ENCODE data around the gene SPINT1.
"Not testable (repeated sequence)": the region's sequence is repeated elsewhere in the genome, so short reads cannot be mapped to it uniquely, and the experiment has no call there.

Gene SPINT1

DNA sequence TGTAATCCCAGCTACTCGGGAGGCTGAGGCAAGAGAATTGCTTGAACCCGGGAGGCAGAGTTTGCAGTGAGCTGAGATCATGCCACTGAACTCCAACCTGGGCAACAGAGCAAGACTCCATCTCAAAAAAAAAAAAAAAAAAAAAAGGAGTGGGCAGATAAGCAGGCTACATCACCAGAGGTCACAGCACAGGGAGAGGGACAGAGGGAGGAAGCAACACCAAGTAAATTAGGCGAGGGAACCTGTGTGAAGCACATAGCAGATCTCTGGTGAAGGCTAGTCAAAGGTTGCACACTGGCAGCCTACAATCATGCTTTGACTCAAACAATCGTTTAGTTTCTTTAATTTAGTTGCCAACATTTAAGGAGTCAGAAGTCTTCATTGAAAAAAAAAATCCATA lies 17.3 kb downstream of the SPINT1 start:
- DNase-seq = not testable (repeated sequence)

DNA sequence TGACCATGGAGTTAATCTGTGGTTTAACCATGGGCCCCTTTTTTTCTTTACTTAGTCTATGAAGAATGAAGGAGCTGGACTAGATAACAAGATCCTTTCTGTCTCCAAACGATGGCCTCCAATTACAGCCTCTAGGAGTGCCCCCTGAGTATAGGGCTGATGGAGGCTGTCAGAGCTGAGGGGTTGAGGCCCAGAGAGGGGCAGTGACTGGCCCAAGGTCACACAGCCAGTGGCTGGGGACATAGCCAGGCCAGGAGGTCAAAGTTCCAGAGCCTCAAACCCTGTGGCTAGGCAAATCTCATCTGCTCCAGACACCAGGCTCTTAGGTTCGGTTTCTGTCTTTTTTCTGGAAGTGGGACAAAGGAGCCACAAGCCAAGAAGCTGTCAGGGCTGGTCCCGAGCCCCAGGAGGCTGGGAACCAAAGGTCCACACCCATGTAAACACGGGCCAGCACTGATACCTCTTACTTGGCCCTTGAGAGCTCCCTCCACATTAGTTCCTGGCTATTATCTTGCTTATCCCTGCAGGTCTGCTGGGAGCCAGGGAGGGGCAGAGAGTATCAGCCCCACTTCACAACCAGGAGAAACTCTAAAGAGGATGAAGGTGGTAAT lies 19.9 kb downstream of the SPINT1 start:
- no peak for DNase-seq

DNA sequence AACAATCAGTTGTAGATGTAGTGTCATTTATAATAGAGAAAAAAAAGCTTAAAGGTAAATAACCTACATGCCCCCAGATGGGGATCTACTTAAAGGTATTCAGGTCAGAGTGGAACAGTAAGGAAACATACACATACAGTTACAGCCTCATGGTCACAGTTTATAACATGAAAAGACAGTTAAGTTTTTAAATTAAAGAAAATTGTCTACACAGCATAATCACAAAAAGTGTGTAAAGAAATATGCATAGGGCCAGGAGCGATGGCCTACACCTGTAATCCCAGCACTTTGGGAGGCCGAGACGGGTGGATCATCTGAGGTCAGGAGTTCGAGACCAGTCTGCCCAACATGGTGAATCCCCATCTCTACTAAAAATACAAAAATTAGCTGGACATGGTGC lies 23.4 kb downstream of the SPINT1 start:
- no peak for DNase-seq

DNA sequence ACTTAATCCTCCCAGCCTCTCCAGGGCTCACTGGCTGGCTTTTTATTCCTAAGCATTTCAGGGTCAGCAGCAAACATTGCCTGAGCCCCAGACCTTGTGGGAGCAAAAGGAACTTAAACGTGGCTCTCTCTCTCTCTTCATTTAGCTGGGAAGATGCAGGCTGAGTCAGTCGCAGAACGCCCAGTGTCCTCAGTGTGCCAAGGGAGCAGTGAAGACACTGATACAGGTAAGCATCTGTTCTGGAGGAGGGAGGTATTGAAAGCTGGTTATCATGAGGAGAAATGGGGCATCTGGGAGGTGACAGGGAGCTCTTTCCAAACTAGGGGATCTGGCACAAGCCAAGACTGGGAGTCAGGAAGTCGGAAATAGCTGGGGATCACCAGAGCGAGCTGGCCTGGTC lies 25.8 kb downstream of the SPINT1 start:
- no peak for DNase-seq

DNA sequence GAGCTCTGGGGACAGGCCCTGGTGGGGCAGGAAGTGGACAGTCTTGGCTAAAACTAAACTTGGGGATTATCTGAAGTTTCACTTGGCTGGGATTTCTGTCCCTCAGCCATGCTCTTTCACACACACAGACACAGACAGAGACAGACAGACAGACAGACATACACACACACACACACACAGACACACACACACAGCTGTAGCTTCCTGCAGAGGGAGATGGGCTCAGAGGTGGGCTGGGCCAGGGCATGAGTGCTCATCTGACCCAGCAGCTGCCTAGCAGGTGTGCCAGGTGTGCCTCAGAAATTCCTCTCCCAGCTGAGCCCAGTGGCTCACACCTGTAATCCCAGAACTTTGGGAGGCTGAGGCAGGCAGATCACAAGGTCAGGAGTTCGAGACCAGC lies 26.9 kb downstream of the SPINT1 start:
- DNase-seq = no peak

DNA sequence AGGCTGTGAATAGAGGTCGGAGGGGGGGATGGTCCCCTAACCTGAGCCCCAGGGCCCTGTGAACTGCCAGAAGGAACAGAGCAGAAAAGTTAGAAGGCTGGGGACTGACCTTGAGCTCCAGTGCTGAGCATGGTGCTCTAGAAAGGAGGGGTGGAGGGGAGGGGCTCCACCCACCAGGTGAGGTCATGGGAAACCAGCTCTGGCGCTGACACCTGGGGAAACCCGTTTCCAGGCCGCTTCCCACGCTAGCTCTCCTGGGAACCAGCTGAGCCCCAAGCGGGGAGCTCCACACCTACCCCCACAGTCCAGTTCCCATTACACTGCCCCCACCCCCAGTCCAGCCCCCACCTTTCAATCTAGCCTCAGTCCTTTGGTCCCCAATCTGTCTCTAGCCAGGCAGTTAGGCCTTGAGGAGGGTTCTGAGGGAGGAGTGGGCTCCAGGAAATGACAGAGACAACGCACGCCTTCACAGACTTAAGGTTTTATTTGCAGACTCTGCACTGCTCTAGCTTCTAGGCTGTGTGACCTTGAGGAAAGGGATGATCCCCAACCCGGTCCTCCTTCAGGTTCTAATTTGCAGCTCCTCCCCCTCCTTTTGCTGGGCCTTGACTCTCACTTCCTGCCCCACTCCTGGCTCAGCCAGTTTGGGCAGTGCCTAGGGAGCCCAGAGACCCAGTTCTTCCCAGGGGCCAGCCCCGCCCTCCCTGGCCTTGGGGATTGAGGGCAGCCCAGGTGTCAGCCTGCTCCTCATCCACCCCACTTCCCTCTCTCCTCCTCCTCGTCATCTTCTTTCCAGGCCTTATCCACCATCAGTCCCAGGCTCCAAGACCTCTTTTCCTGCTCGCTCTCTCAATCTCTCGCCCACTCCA lies 28.1 kb downstream of the SPINT1 start:
- DNase-seq = no peak

DNA sequence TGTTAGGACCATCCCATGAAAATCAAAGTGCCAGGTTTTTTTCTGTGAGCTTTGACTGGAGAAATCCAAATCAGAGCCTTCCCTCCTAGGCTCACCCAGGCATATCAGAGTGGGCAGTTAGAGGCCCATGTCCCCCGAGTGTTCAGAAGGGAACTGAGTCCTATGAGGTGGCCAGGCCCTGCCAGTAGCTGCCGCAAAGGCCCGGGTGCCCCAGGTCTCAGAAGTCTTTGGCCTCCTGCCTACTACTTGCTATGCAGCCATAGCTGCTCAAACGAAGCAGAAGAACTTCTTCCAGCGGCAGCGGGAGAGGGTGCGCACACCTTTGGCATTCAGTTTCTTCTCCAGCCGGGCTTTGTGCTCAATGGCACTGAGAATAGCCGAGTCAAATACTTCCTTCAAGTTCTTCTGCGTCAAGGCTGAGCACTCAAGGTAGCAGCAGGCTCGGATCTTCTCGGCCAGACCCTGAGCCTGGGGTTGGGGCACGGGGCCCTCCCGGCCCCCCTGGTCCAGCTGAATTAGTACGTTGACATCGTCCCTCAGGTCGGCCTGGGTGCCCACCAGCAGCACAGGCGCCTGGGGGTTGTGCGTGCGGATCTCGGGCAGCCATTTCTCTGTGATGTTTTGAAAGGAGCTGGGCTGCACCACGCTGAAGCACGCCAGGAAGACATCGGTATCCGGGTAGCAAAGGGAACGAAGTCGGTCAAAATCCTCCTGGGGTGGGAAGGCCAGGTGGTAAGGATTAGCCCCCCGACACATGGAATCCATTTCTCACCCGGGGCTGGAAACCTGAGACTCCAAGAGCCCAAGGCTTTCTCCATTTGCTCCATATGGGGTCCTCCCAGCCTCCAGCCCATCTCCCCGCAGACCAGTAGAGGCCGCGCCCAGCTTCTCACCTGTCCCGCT lies 29.2 kb downstream of the SPINT1 start:
- DNase-seq = no peak

DNA sequence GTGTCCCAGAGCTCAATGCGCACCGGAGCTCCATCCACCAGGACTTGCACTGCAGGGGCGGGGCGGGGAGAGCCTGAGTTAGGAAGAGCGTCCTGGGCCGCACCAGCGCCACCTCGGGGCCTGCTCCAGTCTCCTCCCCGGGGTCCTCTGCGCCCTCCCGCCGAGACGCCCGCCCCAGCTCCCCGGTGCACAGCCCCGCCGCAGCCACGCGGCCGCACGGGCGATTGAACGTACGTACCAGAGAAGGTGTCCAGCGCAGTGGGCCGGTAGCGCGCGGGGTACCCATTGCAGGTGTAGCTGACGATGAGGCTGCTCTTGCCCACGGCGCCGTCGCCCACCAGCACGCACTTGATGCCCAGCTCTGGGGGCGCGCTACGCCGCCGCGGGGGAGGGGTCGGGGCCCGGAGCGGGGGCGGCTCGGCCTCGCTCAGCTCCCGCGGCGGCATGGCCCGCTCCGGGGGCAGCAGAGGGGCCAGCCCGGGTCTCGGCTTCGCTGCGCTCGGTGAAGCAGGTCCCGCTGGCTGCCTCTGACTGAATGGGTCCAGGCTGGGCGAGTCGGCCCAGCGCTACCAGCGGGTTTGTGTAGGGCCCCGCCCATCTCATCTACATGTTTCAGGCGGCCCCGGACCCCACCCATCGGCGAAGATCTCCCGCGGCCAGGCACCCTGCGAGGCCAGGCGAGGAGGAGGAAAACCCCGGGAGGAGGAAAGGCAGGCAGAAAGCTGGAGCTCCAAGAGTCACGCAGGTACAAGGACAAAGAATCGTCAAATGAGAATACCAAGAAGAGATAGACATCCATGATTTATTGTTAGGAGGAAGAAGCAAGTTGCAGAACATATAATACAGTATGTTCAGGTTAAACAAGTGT lies 30.1 kb downstream of the SPINT1 start, which contains the start of gene RHOV:
TSS of gene RHOV (minus strand) at position 541 of the 868 bp plus-strand sequence. CDS start at position 446, 95 bp downstream.
- no peak for DNase-seq

DNA sequence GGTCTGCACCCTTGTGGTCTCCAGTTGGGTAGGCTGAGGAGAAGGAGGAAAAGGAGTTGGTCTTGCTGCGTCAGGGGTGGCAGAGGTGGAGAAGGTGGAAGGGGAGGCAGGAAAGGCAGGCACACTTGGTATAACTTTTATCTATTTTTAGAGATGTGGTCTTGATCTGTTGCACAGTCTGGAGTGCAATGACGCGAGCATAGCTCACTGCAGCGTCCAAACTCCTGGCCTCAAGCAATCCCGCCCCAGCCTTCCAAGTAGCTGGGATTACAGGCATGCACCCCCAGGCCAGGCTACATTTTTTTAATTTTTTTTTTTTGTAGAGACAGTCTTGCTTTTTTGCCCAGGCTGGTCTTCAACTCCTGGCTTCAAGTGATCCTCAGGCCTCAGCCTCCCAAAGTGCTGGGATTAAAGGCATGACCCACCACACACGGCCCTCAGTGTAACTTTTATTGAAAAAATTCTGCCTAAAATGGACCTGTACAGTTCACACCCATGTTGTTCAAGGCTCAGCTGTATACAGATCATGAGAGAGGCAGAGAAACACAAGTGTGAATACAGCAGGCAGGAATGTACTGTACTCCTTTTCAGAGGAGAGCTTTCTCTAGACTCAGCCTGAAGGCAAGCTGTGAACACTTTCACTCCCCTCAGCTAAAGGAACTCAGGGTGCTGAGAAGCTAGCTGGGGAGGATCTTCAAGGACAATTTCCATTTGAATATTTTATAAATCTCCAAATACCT lies 32.3 kb downstream of the SPINT1 start:
- no peak for DNase-seq

DNA sequence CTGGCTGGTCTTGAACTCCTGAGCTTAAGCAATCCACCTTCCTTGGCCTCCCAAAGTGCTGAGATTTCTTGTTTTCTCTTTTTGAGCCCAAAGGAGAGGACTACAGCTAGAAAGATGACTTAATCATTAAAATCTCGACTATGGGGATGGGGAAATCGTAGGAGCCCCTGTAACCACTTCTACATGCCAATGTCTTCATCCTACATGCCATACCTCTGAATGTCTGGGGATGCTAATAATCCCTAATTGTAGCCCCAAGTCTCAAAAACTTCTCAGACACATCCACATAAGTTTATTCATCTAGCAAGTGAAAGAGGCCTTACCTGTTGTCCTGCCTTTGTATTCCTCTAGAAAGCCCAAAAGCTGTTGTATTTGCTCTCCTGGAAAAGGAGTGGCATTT lies 33.8 kb downstream of the SPINT1 start:
- DNase-seq = no peak

DNA sequence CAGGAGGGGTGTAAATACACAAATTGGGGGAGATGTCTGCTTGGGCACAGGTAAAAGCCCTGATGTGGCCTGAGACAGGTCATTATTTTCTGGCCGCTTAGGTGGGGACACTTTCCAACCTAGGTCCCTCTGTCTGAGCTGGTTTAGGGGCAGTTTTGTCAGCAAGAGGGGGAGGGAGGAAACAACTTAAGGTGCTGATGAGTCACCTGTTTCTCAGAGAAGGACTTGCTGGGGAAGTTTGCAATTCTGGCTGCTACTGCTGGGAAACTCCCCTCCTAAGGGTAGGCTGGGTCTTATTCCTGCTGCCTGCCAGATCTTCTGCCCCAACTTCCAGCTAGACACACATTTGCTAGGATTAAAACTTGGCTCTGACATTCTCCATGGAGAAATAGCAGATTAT lies 34.9 kb downstream of the SPINT1 start:
- DNase-seq = no peak

DNA sequence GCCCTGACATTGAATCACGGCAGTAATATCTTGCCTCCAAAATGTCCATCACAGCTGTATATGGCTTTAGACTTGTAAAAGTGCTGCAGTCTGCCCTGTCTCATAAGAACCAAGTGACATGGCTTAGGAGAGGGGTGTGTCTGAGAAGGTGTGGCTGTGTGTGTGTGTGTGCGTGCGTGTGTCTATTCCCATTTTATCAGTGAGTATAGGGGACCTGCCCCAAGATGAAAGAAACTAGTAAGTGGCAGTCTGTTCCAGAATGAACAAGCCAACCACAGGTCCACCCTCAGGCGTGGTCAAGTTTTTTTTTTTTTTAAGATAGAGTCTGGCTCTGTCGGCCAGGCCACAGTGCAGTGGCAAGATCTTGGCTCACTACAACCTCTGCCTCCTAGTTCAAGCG lies 35.8 kb downstream of the SPINT1 start:
- DNase-seq = no peak

DNA sequence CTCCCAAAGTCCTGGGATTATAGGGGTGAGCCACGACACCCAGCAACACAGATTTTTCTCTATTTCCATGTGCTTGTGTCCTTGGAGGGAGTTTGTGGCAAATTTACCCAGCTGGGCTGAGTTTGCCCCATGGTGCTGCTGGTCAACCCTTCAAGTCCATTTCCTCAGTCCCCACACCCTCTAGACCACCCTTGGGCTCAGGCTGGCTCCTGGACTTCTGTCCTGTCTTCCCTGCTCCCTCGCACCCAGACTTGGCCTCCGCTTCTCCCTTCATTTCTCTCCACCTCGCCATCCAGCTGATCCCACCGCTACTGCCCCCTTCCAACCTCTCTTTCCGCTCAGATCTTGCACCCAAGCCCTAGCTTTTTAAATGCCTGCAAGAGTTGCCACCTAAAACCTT lies 37.5 kb downstream of the SPINT1 start:
- no peak for DNase-seq

DNA sequence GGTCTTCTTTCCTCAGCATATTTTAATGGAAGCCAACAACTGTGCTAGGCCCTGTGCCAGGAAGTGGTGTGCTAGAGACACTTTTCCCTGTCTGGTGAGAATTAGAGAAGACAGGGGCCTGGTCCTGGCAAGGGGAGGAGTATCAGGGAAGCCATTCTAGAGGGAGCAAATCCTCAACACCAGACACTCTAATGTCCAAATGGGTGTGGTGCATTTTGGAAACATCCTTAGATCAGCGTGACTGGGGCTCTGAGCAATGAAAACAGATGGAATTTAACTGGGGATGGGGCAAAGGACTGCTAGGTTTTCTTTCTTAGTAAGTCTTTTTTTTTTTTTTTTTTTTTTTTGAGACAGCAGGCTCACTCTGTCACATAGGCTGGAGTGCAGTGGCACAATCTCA lies 42.7 kb downstream of the SPINT1 start:
- no peak for DNase-seq

DNA sequence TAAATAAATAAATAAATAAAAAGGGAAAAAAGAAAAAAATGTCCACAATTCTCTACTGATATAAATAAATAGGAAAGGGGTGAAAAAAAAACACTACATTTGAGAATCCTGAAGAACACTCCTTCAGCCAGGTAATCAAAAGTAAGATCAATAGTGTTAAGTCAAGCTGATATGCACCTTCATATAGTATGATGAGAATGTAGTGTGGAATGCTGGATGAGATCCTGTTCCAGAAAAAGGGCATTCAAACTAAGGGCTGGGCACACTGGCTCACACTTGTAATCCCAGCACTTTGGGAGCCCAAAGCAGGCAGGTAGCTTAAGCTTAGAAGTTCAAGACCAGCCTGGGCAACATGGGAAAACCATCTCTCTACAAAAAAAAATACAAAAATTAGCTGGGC lies 45.3 kb downstream of the SPINT1 start:
- no peak for DNase-seq

DNA sequence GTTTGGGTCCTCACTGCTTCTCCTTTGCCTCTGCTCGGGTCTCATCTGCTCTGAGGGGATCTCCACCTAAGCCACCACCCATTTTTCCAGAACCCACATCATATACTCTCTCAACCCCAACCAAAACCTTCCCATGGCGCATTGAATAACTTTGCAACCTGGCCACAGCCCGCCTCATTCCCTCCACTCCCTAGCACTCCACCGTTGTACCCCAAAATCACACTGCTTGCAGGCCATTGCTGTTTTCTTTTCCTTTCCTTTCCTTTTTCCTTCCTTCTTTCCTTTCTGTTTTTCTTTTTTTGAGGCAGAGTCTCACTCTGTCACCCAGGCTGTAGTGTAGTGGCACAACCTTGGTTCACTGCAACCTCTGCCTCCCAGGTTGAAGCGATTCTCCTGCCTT lies 47.3 kb downstream of the SPINT1 start:
- DNase-seq = no peak

DNA sequence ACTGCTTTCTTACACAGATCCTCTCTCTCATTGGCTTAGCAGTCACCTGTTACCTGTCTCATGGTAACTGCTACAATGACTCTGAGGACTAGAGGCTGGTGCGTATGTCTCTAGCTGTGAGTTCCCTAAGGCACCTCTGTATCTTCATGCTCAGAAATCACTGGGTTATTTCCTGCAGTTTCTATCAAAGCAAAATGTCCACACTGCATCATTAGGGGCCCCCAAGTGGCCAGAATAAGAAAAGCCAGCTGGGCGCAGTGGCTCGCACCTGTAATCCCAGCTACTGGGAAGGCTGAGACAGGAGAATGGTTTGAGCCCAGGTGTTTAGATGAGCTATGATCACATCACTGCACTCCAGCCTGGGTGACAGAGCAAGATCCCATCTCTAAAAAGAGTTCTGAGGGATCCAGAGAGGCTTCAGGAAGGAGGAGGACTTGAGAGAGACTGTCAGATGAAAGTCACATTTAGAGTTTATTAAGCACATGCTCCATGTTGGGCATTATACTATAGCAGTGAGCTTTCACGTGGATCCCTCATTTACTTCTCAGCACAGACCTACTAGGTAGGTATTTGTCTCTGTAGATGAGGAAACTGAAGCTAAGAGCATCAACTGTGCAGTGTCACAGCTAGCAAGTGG lies 48.1 kb downstream of the SPINT1 start:
- no peak for DNase-seq

DNA sequence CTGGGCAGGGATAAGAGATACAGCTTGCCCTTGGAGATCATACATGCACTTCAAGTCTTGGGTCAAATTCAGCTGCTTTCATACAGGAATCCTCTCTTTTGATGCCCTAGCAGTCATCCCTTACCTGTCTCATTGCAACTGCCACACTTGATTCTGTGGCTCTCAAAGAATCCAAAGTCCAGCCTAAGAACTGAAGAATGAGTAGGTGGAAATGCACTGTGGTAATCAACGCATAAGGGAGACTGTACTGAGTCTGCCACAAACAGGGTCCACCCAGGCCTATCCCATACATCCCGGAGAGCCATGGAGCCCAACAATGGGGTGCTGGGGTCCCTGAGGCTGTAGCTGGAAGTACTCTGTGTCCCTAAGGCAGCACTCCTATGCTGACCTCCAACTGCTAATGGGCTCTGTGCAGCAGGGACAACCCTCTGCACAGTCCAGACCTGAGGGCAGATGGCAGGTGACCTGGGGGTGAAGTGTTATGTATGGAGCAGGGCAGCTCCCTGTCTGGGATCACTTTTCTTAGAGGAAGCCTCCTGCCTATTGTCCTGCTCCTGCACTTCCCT lies 48.7 kb downstream of the SPINT1 start:
- DNase-seq = no peak

DNA sequence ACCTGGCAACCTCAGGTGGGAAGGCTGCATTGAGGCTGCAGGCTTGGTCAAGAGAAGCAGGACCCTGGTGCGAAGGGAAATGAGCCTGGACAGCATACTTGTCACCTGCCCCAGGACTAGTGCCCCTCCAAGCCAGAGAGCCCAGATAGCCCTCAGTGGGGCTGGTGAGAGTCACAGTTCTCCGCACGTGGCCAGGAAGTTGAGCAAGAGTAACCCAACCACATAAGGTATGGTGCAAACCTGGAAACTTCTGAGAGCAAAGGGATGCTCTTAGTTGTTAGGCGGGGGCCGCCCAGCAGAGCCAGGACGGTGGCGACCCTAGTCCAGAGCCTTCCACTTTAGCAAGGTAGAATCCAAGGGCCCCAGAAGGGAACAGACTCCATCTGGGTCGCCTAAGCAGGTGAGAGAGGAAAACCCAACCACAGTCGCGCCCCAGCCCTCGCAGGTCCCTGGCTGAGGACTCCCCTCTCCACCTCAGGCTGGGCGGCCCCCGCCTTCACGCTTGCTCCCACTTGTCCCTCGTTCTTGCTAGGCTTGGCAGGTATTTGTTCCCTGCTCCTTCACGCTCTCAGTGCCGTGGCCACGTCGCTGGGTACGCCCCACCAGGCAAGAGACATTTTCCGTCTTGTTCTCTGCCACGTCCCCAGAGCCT lies 49.3 kb downstream of the SPINT1 start:
- DNase-seq = no peak

Measured in NCI-H1417 treated with DMSO at 0.1 percent for 48 hours (cell line).